Calu3 (cell line): Measurements from ENCODE around the gene MASP2. TPM values are rescaled to one million over a fixed set of nuclear protein-coding genes. Genes with fewer than 3 reads are reported as not detected.
"Not testable (repeated sequence)": the region's sequence is repeated elsewhere in the genome, so short reads cannot be mapped to it uniquely, and the experiment has no call there.

Source experiments
- BruUV-seq: library from RNA; stranded (reverse); fragments of 400-500 nt; replicated peaks from 2 replicates; lab custom pipeline; 2021; lab: Mats Ljungman, UMichigan
- CTCF ChIA-PET: fragments of 300-600 bp; sonication (Branson Sonifier 250); formaldehyde crosslinking; loops from one replicate; lab custom pipeline; 2022; ENCODE audit warnings: antibody characterized with exemption; lab: Charles Lee
- DNase-seq: peaks from one replicate; pipeline ENCODE4 v3.0.0; 2022
- H3K27ac Mint-ChIP-seq: one replicate; pipeline ENCODE4 v1.8.0; 2022; ENCODE audit warnings: mixed read lengths; ENCODE audit not compliant: unreplicated experiment
- H3K27me3 Mint-ChIP-seq: one replicate; pipeline ENCODE4 v1.8.0; 2022; ENCODE audit warnings: mixed read lengths; ENCODE audit not compliant: unreplicated experiment
- H3K36me3 Mint-ChIP-seq: one replicate; pipeline ENCODE4 v1.8.0; 2022; ENCODE audit warnings: mild to moderate bottlenecking, moderate library complexity, mixed read lengths; ENCODE audit not compliant: insufficient read depth, unreplicated experiment
- H3K4me1 Mint-ChIP-seq: one replicate; pipeline ENCODE4 v1.8.0; 2022; ENCODE audit warnings: mild to moderate bottlenecking, low read depth, mixed read lengths; ENCODE audit not compliant: unreplicated experiment
- H3K4me3 Mint-ChIP-seq: one replicate; pipeline ENCODE4 v1.8.0; 2022; ENCODE audit warnings: mild to moderate bottlenecking, low read depth, moderate library complexity, mixed read lengths; ENCODE audit not compliant: unreplicated experiment
- H3K9me3 Mint-ChIP-seq: one replicate; pipeline ENCODE4 v1.8.0; 2022; ENCODE audit warnings: low read depth, mixed read lengths; ENCODE audit not compliant: unreplicated experiment
- CTCF ChIP-seq: fragments of 200-600 bp; IDR thresholded peaks from one replicate; pipeline ENCODE4 v1.8.0; 2022; ENCODE audit warnings: antibody characterized with exemption; ENCODE audit not compliant: unreplicated experiment
- intact Hi-C: fragments of 100-400 bp; cut with micrococcal nuclease; formaldehyde crosslinking; loops from one replicate; pipeline ENCODE4 v1.10.0; 2022; ENCODE audit not compliant: unreplicated experiment
- total RNA-seq: library from RNA; stranded (reverse); gene quantifications from 2 replicates; pipeline ENCODE4 v1.2.3, GENCODE V29; 2022

The MASP2 gene
- total RNA-seq, 1 experiment from 2014 or later = not detected

GRCh38 chr1:11000526-11000925, 46.5 kb downstream of the MASP2 start:
- Mint-ChIP-seq H3K27ac (no peak overlapping the region), H3K9me3 (no peaks in the 10 kb centered on the region), H3K4me3 (no peak overlapping the region), H3K27me3 (no peaks in the 10 kb centered on the region), H3K36me3 (no peaks in the 10 kb centered on the region), H3K4me1 (no peaks in the 10 kb centered on the region)
- CTCF ChIA-PET = no interaction called here
- no TSS peak for BruUV-seq
- TF ChIP-seq CTCF = no peak
- intact Hi-C loops = no loop called here
- DNase-seq = no peak

GRCh38 chr1:10996100-10996499, 50.9 kb downstream of the MASP2 start:
- Mint-ChIP-seq H3K9me3 (no peaks in the 10 kb centered on the region), H3K27ac (no peak overlapping the region), H3K4me1 (no peaks in the 10 kb centered on the region), H3K27me3 (peaks cover 11% of the 10 kb centered on the region), H3K4me3 (no peak overlapping the region), H3K36me3 (no peaks in the 10 kb centered on the region)
- intact Hi-C loops = no loop called here
- DNase-seq = no peak
- no peak for TF ChIP-seq CTCF
- CTCF ChIA-PET = no interaction called here
- BruUV-seq = no TSS peak

- no peaks in the 10 kb centered on the region for H3K9me3 Mint-ChIP-seq
- H3K4me1 Mint-ChIP-seq = no peaks in the 10 kb centered on the region
- intact Hi-C loops = no loop called here
- H3K4me3 Mint-ChIP-seq = no peak overlapping the region
- peaks cover 12% of the 10 kb centered on the region for H3K27me3 Mint-ChIP-seq
- DNase-seq = no peak
- no peak for TF ChIP-seq CTCF
- H3K27ac Mint-ChIP-seq = no peak overlapping the region
- no peaks in the 10 kb centered on the region for H3K36me3 Mint-ChIP-seq
- BruUV-seq = no TSS peak
- CTCF ChIA-PET = no interaction called here
Measured at GRCh38 chr1:10992864-10993263, 54.2 kb downstream of the MASP2 start.

- BruUV-seq, CTCF ChIA-PET, DNase-seq, intact Hi-C loops, H3K27ac Mint-ChIP-seq, H3K4me1 Mint-ChIP-seq, H3K4me3 Mint-ChIP-seq, H3K9me3 Mint-ChIP-seq, H3K36me3 Mint-ChIP-seq: not testable (repeated sequence)
- H3K27me3 Mint-ChIP-seq = peaks cover 20% of the 10 kb centered on the region
Measured at GRCh38 chr1:10992004-10992403, 55.0 kb downstream of the MASP2 start.

- Mint-ChIP-seq H3K9me3 (no peaks in the 10 kb centered on the region), H3K4me3 (no peak overlapping the region), H3K4me1 (no peaks in the 10 kb centered on the region), H3K27me3 (peaks cover 32% of the 10 kb centered on the region), H3K36me3 (no peaks in the 10 kb centered on the region), H3K27ac (no peak overlapping the region)
- no TSS peak for BruUV-seq
- TF ChIP-seq CTCF = no peak
- intact Hi-C loops = no loop called here
- DNase-seq = no peak
- CTCF ChIA-PET = no interaction called here
Measured at GRCh38 chr1:10990828-10991227, 56.2 kb downstream of the MASP2 start.

GRCh38 chr1:10989920-10990516, 57.0 kb downstream of the MASP2 start:
- H3K9me3 Mint-ChIP-seq, BruUV-seq, H3K4me1 Mint-ChIP-seq, H3K27ac Mint-ChIP-seq, intact Hi-C loops, CTCF ChIA-PET, H3K4me3 Mint-ChIP-seq, H3K36me3 Mint-ChIP-seq, DNase-seq: not testable (repeated sequence)
- H3K27me3 Mint-ChIP-seq = peaks cover 37% of the 10 kb centered on the region
